ENCODE measurements around the gene DUSP1.

Gene DUSP1

GRCh38 chr5:172719211-172719610 lies 51.8 kb downstream of the DUSP1 start:
- Histone ChIP-seq H3K9me3 (ENCODE audit: severe bottlenecking) (no peaks in the 10 kb centered on the region), H3K27ac (no peak overlapping the region), H3K4me3 (ENCODE audit: low read depth, low read length) (no peak overlapping the region), H3K36me3 (no peaks in the 10 kb centered on the region), H3K27me3 (ENCODE audit: insufficient read depth, low read depth, severe bottlenecking) (no peaks in the 10 kb centered on the region)
- no peak for DNase-seq
- no peak for TF ChIP-seq CTCF (IDR thresholded peaks at IDR 0.05; ENCODE audit: low read depth, low read length)

GRCh38 chr5:172718527-172719114 lies 52.4 kb downstream of the DUSP1 start:
- H3K27me3 ChIP-seq (ENCODE audit: insufficient read depth, low read depth, severe bottlenecking), result no peaks in the 10 kb centered on the region
- no peaks in the 10 kb centered on the region for H3K36me3 ChIP-seq
- DNase-seq, result no peak
- no peak overlapping the region for H3K4me3 ChIP-seq (ENCODE audit: low read depth, low read length)
- H3K9me3 ChIP-seq (ENCODE audit: severe bottlenecking), result no peaks in the 10 kb centered on the region
- TF ChIP-seq CTCF (IDR thresholded peaks at IDR 0.05; ENCODE audit: low read depth, low read length), result no peak
- H3K27ac ChIP-seq, result no peak overlapping the region

Measured in WERI-Rb-1 (cell line).